ENCODE data around the gene ACSL6.

The ACSL6 gene

DNA sequence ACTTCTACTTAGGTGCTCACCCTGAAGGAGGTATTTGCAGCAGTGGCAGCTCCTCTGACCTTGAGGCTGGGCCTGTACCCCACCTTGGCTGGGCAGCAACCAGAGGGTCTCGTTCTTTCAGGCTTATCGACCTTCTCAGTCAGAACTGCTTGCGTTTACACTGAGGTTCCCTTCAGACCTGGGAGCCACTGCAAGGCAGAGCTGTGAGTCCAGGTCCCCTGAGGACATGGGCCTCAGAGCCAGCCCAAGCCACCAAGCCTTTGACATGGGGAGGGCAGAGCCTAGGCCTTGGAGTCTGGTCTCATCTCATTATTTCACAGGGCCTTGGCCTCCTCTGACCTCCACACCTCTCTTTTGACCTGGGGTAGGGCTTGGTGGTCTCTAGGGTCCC lies 13.7 kb downstream of the ACSL6 start:
- no peak for DNase-seq

DNA sequence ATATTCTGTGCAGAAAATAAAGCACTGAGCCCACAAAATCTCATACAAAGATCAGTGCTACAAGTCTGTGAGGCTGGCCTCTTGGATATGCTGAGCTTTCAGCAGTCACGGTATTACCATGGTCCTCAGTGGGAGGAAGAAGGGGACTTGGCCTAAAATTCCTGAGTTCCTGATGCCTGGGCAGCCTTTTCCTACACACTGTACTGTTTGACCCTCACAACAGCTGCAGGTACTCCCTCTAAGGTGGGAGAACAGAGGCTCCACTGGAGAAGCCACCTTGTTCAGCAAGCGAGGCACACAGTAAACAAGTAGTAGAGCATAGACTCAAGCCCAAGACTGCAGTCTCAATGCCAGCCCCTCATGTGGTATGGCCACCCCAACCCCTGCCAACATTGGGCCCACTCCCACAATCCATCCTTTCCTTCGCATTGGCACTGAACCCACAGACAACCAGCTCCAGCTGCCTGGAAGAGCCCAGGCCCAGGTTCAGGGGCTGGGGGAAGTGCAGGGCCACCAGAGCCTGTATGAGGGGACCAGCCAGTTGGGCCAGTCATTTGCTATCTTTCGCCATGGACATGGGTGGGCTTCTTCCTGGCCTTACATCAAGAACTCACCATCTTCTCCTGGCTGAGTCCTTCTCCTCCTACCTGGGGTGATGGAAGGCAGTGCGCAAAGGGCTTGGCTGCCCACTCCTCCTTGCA lies 14.3 kb downstream of the ACSL6 start:
- DNase-seq = no peak

DNA sequence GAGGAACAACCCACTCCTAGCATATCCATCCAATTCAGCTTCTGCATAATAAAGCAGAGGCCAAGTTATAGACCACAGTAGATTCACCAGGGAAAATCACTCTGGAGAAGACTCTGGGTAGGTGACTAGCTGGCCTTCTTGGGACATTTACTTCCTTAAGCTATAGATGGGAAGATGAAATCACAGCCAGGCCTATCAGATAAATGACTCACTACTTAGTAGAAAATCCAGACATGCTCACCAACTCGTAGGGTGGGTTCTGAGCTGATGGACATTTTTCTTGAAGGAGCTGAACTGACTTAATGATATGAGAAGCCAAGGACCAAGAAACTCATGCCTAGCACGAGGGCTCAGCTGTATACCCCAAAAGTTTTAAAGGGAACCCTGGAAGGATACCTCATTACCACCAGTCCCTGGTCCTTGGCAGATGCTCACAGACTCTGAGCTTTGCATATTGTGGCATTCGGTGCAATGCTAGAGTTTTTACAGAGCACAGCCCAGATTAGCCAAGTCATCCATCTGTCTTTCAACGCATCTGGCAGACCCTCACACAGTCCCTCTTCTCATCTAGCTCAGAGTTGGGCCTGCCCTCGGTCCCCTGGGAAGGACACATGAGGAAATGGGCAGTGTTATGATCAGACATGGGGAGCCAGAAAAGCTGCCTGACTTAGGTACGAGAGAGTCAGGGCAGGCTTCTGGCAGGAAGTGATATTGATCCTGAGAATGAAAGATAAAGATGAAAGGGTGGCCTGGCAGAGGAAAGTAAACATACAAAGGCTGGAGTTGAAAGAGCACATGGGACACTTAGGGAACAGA lies 15.0 kb downstream of the ACSL6 start:
- no peak for DNase-seq

DNA sequence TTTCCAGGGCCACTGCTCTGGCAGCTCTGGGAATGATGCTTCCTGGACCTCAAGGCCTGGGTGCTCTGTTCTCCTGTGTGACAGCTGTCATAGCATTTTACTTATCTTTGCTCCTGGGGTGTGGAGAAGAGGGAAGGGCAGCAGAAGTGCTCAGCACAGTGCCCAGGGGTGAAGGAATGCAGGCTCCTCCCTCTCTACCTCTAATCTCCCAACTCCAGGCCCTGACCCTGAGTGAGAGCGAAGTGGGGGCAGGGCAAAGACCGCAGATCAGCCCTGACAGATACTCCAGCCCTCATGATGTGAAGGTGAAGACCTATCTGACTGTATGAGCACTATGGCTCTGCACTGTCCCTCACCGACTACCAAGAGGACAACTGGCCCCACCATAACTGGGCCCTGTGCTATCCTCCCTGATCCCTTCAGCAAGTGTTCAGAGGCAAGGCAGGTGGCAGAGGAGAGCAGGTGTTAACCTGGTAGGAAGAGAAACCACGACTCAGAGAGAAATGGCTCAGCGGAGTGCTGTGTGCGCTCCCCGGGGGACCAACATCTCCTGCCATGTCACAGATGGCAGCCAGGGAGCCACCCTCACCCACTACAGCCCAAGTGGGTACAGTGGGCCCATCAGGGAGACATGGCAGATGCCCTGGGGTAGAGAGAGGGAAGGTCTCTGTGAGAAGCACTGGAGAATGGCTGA lies 16.8 kb downstream of the ACSL6 start:
- no peak for DNase-seq

DNA sequence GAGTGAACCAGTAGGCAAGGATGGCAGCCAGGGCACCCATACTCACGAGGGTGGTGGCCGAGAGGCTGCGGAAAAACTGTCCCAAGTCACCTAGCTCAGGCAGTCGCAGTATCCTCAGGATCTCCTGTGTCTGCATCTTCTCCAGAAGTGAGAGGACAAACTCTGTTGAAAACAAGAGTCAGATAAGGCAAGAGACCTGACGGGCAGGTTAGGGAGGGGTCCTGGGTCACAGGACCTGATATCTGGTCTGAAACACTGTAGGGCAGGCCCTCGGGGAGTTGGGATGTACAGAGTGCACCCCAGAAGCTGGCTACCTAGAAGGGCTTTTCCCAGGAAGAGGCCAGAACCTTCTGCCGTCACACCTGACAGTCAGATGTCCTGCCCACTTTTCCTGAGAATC lies 17.4 kb downstream of the ACSL6 start:
- DNase-seq = no peak

DNA sequence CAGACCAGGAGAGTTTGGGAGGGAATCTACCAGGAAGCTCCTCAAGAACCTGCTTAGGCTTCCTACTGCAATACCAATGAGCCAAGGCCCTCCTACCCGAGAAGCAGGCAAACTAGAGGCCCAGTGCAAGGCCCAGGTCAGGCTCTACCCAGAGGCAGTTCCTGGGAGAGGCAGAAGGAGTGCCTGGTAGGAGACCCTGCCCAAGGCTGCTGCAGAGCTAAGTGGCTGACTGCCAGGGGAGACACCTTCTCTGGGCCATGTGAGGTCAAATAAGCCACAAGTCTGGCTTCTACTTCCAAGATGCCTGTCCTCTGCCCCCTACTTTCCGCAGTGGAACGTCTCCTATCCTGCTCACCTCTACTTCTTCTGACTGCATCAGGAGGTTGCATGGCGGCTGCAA lies 17.8 kb downstream of the ACSL6 start:
- no peak for DNase-seq

DNA sequence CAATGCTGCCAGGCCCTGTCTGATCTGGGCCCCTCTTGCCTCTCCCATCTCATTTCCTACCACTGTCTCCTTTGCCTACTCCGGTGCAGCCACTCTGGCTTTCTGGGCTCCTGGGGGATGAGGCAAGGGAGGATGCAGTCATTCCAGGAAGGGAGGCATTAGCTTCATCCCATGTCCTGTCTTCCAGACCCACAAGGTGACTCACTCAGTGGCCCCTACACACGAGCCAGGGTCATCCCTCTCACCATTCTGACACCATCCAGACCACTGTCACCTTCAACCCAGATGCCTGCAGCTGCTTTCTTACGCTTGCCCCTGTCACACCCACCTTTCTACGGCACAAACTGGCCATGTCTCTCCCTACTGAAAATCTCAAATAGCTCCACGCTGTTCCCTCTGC lies 19.1 kb downstream of the ACSL6 start:
- no peak for DNase-seq

DNA sequence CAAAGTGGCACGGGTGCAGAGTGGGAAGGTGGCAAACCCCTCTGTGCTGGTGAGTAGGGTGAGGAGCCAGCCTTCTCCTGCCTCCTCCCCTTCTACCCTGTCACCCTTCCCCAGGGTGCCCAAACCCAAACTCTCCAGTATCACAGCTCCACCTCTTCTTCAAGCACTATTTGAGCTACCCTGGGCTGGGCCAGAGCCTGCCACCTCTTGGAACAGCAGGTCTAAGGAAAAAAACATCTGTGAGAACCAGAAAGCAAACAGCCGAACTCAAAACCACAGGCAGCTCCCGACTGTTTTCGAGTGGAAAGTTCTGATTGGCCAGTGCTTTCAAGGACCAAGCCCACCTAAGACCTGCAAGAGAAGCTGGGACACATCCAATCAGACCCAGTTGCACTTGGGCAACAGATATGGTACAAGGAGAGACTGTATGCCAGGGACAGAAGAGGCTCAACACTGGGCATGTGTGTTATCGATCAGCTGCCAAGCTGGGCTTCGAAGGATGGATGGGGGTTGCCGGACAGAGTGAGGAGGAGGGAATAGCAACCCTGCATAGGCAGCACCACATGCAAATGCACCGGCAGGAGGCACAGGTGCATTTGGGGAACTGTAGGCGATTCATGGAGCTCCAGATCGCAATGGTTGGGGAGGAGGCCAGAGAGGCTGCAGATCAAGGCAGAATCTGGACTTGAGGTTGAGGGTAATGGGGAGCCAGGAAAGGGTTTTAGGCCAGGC lies 19.7 kb downstream of the ACSL6 start:
- DNase-seq = no peak

DNA sequence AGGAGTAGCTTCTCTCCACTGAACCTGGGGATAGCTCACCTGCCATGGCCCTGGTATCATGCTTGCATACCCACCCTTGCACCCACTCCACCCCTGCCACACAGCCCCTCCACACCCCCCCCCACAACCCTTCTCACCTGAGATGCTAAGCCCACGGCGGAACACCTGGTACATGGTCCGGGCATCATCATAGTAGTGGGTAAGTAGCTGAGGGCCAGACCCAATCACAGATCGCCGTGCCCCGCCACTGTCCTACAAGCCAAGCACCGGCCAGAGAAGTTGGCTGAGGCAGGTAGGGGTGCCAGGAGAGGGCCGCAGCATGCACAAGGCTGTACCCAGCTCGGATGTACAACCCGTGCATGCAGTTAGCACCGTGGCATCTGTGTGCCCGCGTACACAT lies 20.7 kb downstream of the ACSL6 start:
- DNase-seq = no peak

DNA sequence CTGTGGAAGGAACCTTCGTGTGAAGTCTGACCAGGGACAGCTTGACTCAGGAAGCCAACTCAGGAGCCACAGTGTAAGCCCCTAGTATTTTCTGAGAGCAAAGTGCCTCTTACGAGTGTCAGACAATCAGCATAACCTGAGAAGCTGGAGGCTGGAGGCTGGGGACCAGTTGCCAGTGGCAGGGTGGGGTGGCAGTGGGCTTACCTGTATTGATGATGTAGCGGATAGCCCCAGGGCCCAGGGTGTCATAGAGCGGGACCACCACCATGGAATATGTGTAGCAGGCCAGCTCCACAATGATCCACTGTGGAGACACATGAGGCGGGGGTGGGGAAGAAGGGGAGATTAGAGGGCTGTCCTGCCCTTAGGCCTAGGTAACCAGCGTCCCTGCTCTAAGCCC lies 22.9 kb downstream of the ACSL6 start:
- no peak for DNase-seq

DNA sequence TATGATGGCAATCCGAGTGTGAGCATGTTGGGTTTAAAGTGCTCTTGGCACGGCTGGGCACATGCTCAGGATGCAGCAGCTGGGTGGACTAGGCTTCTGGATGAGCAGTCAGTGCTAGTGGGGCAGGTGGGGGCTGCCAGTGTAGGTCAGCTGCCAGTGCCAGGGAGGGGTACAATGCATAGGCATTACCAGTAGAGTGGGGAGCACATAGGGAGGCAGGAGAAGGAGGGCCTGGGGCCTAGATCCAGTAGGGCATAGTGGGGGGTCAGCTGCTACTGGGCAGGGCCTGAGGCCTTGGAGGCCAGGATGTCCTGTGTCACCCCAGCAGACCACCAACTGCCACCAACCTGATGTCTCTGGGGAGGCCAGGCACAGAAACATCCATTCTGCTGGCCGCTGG lies 24.2 kb downstream of the ACSL6 start:
- DNase-seq = no peak

DNA sequence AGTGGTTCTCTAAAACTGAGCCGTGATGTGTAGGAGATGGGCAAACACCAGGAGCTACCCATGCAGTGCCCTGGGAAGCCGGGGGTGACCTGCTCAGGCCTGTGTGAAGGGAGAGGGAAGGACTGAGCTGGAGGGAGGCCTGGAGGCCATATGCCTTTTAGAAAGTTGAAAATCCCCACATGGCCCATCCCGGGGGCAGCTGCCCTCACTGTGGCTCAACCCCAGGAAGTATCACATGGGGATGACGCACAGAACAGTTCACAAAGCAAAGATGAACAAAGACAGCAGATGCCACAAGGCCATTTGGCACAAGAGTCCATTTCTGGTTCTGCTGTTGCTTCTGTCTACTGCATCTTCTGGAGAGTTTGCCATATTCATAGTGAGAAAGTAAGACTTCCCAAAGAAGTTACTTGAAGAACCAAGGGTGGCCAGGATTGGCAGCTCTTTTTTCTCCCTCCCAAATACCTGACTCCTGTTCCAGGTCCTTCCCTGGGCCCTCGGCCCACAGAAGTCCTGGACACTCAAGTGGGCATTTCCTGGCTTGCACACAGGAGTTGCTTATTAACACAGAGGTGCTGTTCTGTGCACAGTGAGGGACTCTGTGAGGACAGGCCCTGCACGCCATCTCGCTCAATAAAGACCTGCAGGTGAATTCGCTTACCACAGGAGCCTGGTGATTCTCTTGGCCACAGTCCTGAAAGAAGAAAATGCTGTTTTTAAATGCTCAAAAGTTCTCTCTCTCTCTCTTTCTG lies 25.1 kb downstream of the ACSL6 start:
- no peak for DNase-seq

DNA sequence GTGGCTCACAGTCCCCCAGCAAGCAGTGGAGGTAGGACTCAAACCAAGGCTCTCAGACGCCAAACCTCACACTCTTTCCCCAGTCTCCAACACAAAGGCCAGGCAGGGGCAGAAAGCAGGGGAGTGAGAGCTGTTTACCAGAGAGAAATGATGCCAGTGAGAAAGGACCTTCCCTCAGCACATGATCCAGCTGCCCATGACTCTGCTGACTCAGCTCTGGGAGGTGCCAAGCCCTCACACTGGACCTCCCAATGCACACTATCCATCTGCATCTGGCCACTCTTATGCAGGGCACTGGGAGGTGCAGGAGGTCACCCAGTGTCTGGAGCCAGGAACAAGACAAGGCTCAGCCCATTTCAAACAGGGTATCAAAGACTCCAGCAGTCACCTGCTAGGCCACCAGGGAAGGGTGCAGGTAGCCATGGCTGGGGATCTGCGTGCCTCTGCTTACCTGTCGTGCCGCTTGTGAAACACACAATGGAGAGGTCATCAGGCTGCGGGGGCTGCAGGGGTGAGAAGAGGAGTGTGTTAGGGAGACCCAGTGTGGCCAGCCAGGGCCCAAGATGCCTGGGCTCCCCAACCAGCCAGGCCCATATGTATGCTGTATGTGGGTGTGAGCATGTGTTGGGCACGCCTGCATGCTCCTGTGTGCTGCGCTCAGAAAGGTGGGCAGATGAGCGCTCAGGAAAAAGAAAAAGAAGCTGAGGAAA lies 26.3 kb downstream of the ACSL6 start:
- DNase-seq = no peak

DNA sequence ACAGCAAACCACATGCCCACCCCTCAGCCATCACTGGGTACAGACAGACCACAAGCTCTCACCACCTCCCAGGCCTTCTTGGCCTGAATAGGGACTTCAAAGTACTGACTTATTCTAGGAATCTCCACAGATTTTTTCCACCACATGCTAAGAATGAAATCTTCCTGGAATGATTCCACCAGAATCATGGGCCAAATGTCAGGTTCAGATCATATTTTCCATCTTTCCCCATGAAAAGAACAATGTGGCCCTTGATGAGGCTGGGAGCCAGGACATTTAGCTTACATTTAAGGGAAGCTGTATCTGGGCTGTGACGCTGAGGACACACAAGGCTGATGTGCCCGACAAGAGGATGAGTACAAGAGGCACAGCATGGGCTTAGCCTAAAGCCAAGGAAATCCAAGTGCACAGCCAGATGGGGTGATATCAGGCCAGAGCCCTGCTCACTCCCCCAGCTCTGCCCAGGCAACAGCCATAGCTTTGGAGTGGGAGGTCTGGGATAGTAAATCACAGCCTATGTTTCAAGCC lies 28.1 kb downstream of the ACSL6 start:
- DNase-seq = no peak

DNA sequence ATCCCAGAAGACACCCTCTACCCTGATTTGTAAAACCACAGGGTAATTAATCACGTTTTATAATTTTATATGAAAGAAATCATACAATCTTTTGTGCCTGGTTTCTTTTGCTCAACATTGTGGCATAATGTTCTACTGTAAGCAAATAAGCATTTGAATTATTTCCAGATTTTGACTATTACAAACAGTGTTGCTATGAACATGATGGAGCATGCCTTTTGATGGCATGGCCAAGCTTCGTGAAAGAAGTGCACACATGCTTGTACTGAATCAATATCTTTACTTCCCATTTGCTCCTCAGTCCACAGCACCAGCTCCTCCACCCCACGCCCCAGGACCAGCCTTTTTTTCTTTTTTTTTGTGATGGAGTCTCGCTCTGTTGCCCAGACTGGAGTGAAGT lies 29.9 kb downstream of the ACSL6 start:
- no peak for DNase-seq

DNA sequence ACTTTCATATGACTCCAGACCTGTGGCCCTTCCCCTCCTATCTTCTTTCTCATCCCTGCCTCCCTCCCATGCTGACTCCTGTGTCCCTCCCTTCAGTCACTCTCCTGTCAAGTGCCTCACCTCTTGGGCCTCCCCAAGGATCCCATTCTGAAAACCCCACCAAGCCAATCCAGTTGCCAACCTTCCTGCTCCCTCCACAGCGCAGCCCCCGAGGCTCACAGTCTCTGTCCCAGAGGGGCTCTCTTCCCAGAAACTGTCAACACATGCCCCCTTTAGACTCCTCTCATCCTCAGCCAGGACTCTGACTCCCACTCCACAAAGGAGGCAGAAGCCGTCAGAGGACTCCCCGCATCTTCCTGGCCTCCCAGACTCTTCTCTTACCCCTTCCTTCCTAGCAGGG lies 30.8 kb downstream of the ACSL6 start:
- DNase-seq = no peak

DNA sequence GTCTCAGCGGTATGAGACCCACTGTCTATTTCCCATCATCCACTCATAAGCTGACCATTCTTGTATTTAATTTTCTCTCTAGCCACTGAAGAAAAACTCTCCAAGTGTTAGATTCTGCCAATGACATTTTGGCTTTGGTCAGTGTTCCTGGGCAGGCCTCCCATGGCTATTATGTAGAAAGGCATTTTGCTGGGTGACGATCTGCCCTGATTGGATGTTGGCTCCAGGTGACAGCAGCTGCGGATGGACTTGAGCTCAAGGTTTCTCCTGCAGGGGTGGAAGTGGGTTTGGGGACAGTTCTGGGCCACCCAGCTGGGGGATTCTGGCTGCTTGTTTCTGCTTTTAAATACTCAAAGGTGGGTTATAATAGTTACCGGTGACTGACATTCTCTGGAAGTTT lies 31.6 kb downstream of the ACSL6 start:
- no peak for DNase-seq

DNA sequence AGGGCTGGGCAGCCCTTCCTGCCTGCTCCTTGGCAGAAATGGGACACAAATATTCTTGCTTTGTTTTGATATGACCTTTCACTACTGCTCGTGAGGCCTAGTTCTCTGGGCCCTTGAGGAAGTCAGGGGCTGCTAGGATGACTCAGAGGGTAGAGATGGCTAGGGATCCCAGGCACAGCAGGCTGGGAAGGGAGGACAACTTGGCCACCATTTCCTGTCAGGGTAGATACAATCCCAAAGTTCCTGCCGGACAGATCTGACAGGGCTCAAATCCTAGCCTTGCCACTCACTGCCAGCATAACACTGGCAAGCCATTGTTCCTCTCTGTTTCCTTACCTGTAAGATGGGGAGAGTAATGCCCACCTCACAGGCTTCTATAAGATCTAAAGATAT lies 34.2 kb downstream of the ACSL6 start:
- no peak for DNase-seq

DNA sequence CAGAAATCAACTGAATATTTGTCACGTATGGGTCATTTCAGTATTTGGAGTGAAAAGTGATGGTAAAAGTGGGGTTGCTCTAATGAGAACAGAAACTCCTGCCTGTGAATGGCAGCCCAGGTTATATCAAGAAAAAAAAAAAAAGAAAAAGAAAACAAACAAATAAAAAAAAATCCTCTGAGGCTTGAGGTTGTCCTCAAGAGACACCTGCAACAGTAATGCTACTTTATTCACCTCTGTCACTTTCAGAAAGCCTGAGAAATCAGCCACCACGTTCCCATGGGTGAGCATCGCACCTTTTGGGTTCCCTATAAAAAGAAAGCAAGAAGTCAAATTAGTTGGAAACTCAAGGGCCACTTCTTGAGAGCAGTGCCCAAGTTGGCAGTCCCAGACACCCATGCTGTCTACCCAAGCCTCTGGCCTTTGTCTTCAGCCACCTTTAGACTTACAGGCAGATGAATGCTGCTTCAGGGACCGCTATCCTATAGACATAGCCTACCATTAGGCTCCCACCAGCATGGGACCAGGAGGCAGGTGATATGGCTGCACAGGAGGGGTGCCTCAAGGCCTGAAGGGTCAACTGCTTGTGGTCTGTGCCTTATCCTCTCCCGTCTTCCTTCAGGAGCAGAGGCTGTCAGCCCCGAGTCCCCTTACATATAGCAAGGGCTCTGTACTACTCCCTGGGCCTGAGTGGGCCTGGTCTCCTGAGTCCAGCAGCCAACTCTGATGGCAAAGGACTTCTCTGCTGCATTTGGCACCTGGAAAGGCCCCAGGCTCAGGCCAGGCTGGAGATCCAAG lies 34.8 kb downstream of the ACSL6 start:
- DNase-seq = no peak

DNA sequence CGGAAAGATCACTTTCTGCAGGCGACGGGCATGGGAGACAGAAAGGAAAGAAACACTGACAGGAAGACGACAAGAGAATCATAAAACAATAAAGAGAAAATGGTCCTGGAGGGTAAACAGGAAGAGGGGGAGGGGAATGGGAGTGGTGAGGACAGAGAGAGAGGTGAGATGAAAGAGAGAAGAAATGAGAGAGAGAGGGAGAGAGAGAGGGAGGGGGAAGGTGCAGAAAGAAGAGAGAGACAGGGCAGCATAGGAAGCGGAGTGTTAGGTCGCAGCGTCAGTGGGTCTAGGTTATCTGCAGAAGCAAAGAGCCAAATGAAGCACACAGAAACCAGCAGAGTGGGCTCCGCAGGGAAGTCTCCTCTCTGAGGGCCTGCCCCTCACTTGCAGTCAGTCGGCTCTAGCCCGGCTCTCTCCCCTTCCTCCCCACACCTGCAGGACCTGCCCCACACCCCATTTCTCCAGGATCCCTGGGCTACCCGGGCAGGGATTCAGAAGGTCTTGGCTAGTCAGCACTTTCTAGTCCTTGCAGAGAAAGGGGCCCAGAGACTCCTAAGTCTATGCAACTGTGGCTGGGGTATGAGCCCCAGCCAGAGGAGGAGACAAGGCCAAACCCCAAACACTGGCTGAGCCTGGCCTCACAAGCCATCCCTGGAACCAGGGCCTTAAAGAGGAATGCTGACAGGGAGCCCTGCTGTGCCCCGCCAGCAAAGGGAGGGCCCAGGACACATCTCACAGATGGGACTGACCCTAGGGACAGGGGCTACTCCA lies 36.3 kb downstream of the ACSL6 start:
- DNase-seq = no peak

All from activated naive CD4-positive, alpha-beta T cell treated with anti-CD3 and anti-CD28 coated beads, Interleukin-2, amount 50 U/mL, for 16 hours (primary cell).